HepG2 (cell line): Measurements from ENCODE around the gene SRBD1. TPM values are rescaled to one million over a fixed set of nuclear protein-coding genes. Genes with fewer than 3 reads are reported as not detected.

Experiments used
- ASH2L ChIP-seq: fragments of 300-600, 200-600 bp; sonication (generic); IDR thresholded peaks from 2 replicates; pipeline ENCODE4 v1.7.0; 2017; ENCODE audit warnings: low read depth, mild to moderate bottlenecking, moderate library complexity, mixed read lengths, low read length; ENCODE audit not compliant: insufficient read length
- CAMTA2 ChIP-seq: sonication (generic); formaldehyde crosslinking; IDR thresholded peaks from 2 replicates; pipeline ENCODE4 v1.4.0; 2020; ENCODE audit warnings: mild to moderate bottlenecking, missing genetic modification reagents, borderline replicate concordance
- ELF4 ChIP-seq: sonication (generic); formaldehyde crosslinking; IDR thresholded peaks from 2 replicates; pipeline ENCODE4 v1.5.0; 2020; ENCODE audit warnings: missing genetic modification reagents, mild to moderate bottlenecking, moderate library complexity, borderline replicate concordance
- FLYWCH1 ChIP-seq: sonication (generic); formaldehyde crosslinking; IDR thresholded peaks from 2 replicates; pipeline ENCODE4 v1.8.1; 2023; ENCODE audit warnings: mild to moderate bottlenecking, missing genetic modification reagents
- MTA3 ChIP-seq: sonication (generic); formaldehyde crosslinking; IDR thresholded peaks from 2 replicates; pipeline ENCODE4 v1.4.0; 2020; ENCODE audit warnings: missing genetic modification reagents
- PLRG1 ChIP-seq: fragments of 450-650 bp; conservative IDR thresholded peaks from 2 replicates; pipeline ENCODE4 v1.6.1; 2016
- ZBED4 ChIP-seq: sonication (generic); formaldehyde crosslinking; IDR thresholded peaks from 2 replicates; pipeline ENCODE4 v1.4.0; 2020; ENCODE audit warnings: missing genetic modification reagents, borderline replicate concordance
- ZHX2 ChIP-seq, 2 experiments: sonication (generic) in 1 of 2; formaldehyde crosslinking in 1 of 2; IDR thresholded peaks; 2 replicates each; pipeline versions ENCODE4 v1.6.1 to v1.9.0; 2014 to 2022; ENCODE audit warnings: antibody characterized with exemption in 1 of 2, borderline replicate concordance in 1 of 2, inconsistent platforms in 1 of 2, low read depth in 1 of 2, missing genetic modification reagents in 1 of 2
- ZNF44 ChIP-seq: sonication (generic); formaldehyde crosslinking; IDR thresholded peaks from 2 replicates; pipeline ENCODE4 v1.5.1; 2020; ENCODE audit warnings: mild to moderate bottlenecking, missing genetic modification reagents
- ZNF770 ChIP-seq: sonication (generic); formaldehyde crosslinking; IDR thresholded peaks from 2 replicates; pipeline ENCODE4 v1.5.0; 2020; ENCODE audit warnings: mild to moderate bottlenecking, missing genetic modification reagents
- polyA plus RNA-seq, 8 experiments: library from polyadenylated mRNA; depleted of rRNA in 3 of 8; stranded (reverse) in 7 of 8; unstranded in 1 of 8; fragments of >200 nt; fragmentation: Illumina TruSeq in 4 of 8; extraction: Trizol in 4 of 8; gene quantifications; 2 replicates each; pipeline versions ENCODE4 v1.2.1 to v1.2.3, GENCODE V29; 2011 to 2016; ENCODE audit warnings: low read depth in 4 of 8, missing spikeins in 1 of 8, mixed read lengths in 1 of 8; ENCODE audit not compliant: insufficient read depth in 1 of 8
- total RNA-seq, 5 experiments: library from RNA; depleted of rRNA; stranded (reverse); fragments of >200 nt; fragmentation: Illumina TruSeq; extraction: Trizol; gene quantifications; 2 replicates each; pipeline ENCODE4 v1.2.3, GENCODE V29; 2016; ENCODE audit warnings: low read depth in 1 of 5
- TF ChIP-seq, protein P1 (sequence below): sonication (generic); formaldehyde crosslinking; conservative IDR thresholded peaks from 2 replicates; pipeline ENCODE4 v1.4.0; 2020; ENCODE audit warnings: missing genetic modification reagents

SRBD1 gene
- total and polyA plus RNA-seq, 2 of the 13 experiments (the other 11 are each of a cell fraction or from before 2014, with no cell fraction given) = 3.2 to 23.9 TPM

GRCh38 chr2:45650851-45651414, 39.9 kb upstream of the SRBD1 start (continued):
- peak; percentile 53; the same call in 1 of the 2 replicates for TF ChIP-seq ZBED4 (CRISPR knock-in tag)
- TF ChIP-seq ZNF44 (CRISPR knock-in tag) = no peak
- no peak for TF ChIP-seq ZNF770 (CRISPR knock-in tag)
- TF ChIP-seq PLRG1 = no peak
- no peak for TF ChIP-seq FLYWCH1
- TF ChIP-seq, protein P1, sequence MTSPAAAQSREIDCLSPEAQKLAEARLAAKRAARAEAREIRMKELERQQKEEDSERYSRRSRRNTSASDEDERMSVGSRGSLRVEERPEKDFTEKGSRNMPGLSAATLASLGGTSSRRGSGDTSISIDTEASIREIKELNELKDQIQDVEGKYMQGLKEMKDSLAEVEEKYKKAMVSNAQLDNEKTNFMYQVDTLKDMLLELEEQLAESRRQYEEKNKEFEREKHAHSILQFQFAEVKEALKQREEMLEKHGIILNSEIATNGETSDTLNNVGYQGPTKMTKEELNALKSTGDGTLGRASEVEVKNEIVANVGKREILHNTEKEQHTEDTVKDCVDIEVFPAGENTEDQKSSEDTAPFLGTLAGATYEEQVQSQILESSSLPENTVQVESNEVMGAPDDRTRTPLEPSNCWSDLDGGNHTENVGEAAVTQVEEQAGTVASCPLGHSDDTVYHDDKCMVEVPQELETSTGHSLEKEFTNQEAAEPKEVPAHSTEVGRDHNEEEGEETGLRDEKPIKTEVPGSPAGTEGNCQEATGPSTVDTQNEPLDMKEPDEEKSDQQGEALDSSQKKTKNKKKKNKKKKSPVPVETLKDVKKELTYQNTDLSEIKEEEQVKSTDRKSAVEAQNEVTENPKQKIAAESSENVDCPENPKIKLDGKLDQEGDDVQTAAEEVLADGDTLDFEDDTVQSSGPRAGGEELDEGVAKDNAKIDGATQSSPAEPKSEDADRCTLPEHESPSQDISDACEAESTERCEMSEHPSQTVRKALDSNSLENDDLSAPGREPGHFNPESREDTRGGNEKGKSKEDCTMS (CRISPR knock-in tag) = no peak
- peak; percentile 56 for TF ChIP-seq ASH2L
- TF ChIP-seq CAMTA2 (CRISPR knock-in tag) = no peak
- TF ChIP-seq ELF4 (CRISPR knock-in tag) = no peak
- TF ChIP-seq ZHX2 (IDR thresholded peaks at IDR 0.05; ENCODE audit: low read depth) = peak; percentile 78
- peak; percentile 86; the same call in 1 of the 2 replicates for TF ChIP-seq ZHX2 (CRISPR knock-in tag; IDR thresholded peaks at IDR 0.05; ENCODE audit: borderline replicate concordance)
- TF ChIP-seq MTA3 (CRISPR knock-in tag) = no peak
